Activated naive CD4-positive, alpha-beta T cell treated with anti-CD3 and anti-CD28 coated beads for 36 hours (primary cell): ENCODE results near the gene INSM2. TPM values are rescaled to one million over a fixed set of nuclear protein-coding genes. Genes with fewer than 3 reads are reported as not detected.

ENCODE experiments used
- CTCF ChIA-PET: fragments of 350-600 bp; sonication (Branson Sonifier 250); formaldehyde crosslinking; loops from one replicate; lab custom pipeline; 2021; ENCODE audit warnings: antibody characterized with exemption; lab: Charles Lee
- DNase-seq: peaks from one replicate; pipeline ENCODE4 v3.0.0-alpha.2; 2020
- H3K27ac Mint-ChIP-seq: one replicate; pipeline ENCODE4 v1.8.0; 2021; ENCODE audit warnings: mild to moderate bottlenecking, mixed read lengths
- H3K27me3 Mint-ChIP-seq: one replicate; pipeline ENCODE4 v1.8.0; 2021; ENCODE audit warnings: low read depth, mixed read lengths
- H3K36me3 Mint-ChIP-seq: one replicate; pipeline ENCODE4 v1.8.0; 2021; ENCODE audit warnings: low read depth, mixed read lengths
- H3K4me1 Mint-ChIP-seq: one replicate; pipeline ENCODE4 v1.8.0; 2021; ENCODE audit warnings: low read depth, mixed read lengths
- H3K4me3 Mint-ChIP-seq: one replicate; pipeline ENCODE4 v1.8.0; 2021; ENCODE audit warnings: mild to moderate bottlenecking, moderate library complexity, mixed read lengths
- H3K9me3 Mint-ChIP-seq: one replicate; pipeline ENCODE4 v1.8.0; 2021; ENCODE audit warnings: mixed read lengths
- intact Hi-C: fragments of 100-400 bp; cut with micrococcal nuclease; formaldehyde crosslinking; loops from one replicate; pipeline ENCODE4 v1.15.1; 2023
- total RNA-seq, 2 experiments: library from RNA; stranded (reverse); gene quantifications; one replicate each; pipeline ENCODE4 v1.2.3, GENCODE V29; 2021

INSM2 gene
- total RNA-seq, 2 experiments from 2014 or later, result not detected

DNA sequence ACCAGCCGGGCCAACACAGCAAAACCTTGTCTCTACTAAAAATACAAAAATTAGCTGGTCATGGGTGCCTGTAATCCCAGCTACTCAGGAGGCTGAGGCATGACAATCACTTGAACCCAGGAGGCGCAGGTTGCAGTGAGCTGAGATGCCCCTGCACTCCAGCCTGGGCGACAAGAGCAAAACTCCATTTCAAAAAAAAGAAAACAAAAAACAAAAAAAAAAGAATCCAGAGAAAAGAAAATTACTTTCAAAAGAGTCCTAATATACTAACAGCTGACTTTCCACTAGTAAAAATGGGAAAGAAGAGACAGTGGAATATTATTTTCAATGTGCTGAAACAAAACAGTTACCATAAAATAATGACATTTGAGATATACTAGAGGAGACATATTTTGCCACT lies 8.3 kb upstream of the INSM2 start:
- Mint-ChIP-seq H3K27me3 (peaks cover 27% of the 10 kb centered on the region), H3K4me1 (no peaks in the 10 kb centered on the region), H3K27ac (no peak overlapping the region), H3K9me3 (no peaks in the 10 kb centered on the region), H3K4me3 (no peak overlapping the region), H3K36me3 (no peaks in the 10 kb centered on the region)
- no peak for DNase-seq
- intact Hi-C loops, result no loop called here
- CTCF ChIA-PET, result no interaction called here

DNA sequence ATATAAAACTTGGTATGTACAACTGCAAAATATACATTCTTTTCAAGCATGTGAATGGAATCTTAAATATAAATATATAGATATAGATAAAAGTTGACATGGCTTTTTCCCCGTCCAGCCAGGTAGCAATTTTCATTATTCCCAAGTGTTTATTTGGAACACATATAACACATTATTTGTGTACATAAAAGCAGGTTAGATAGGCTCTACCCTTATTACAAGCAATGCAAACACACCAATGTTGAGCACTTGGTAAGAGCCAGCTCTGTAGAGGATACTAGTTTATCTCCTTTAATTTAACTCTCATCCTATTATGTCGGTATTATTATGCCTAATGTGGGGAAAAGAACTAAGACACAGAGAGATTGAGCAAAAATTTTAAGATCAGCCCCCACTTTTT lies 7.0 kb upstream of the INSM2 start:
- Mint-ChIP-seq H3K27me3 (peaks cover 37% of the 10 kb centered on the region), H3K27ac (no peak overlapping the region), H3K4me1 (no peaks in the 10 kb centered on the region), H3K36me3 (no peaks in the 10 kb centered on the region), H3K4me3 (no peak overlapping the region), H3K9me3 (no peaks in the 10 kb centered on the region)
- intact Hi-C loops, result no loop called here
- no peak for DNase-seq
- CTCF ChIA-PET, result no interaction called here

GRCh38 chr14:35531960-35532747 lies 1.8 kb upstream of the INSM2 start:
- Mint-ChIP-seq H3K4me3 (no peak overlapping the region), H3K27me3 (peaks cover 67% of the 10 kb centered on the region), H3K27ac (no peak overlapping the region), H3K4me1 (peaks cover 10% of the 10 kb centered on the region), H3K9me3 (no peaks in the 10 kb centered on the region), H3K36me3 (no peaks in the 10 kb centered on the region)
- intact Hi-C loops, result loop anchor here (10.0 kb wide), 1 partner anchor 237 kb away; the partner anchor contains the start of gene PSMA6
- CTCF ChIA-PET, result interaction anchor here (0.8 kb wide), 1 partner anchor 12 kb away, joined by 3 read pairs; no protein-coding TSS in a partner anchor
- no peak for DNase-seq

DNA sequence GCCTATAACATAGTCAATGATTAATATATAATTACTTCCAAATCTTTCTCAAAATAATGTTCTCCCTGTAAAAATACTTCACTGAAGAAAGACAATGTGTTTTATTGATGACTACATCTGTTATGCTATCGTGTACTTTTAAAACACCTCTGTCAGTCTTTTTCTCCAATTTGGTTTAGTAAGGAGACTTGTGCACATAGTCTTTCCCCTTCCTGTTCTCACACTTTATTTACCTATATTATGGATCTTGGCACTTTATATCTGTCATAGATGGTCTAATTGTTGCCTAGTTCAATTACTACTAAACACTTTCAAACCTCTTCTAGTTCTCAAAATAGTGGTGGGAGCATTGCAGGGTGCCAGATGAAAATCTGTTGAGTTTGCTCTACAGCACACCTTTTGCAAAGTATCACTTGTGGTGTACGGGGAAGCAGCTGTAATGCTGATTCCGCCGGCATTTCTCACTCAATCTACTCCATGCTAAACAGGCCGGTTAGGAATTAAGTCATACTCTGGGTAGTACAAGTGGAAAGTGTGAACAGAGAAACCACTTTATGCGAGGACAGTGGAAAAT lies 1.1 kb upstream of the INSM2 start:
- DNase-seq, result no peak
- CTCF ChIA-PET, result interaction anchor here (1.3 kb wide), 1 partner anchor 285 kb away, joined by 3 read pairs; no protein-coding TSS in a partner anchor

GRCh38 chr14:35534208-35534872 lies 376 bp downstream of the INSM2 start:
- intact Hi-C loops, result loop anchor here (2.0 to 10.0 kb wide), 4 partner anchors 96 to 292 kb away; partner anchors contain the start of genes BRMS1L, PSMA6 and RALGAPA1
- H3K9me3 Mint-ChIP-seq, result no peaks in the 10 kb centered on the region
- H3K4me1 Mint-ChIP-seq, result peaks cover 10% of the 10 kb centered on the region
- peak overlapping the region; percentile 73 for H3K4me3 Mint-ChIP-seq
- H3K36me3 Mint-ChIP-seq, result no peaks in the 10 kb centered on the region
- CTCF ChIA-PET, result interaction anchor here (1.3 kb wide), 1 partner anchor 283 kb away, joined by 3 read pairs; no protein-coding TSS in a partner anchor
- peak; percentile 20 for DNase-seq
- H3K27ac Mint-ChIP-seq, result no peak overlapping the region
- H3K27me3 Mint-ChIP-seq, result peaks cover 55% of the 10 kb centered on the region

More for the DNA sequence above, 1.1 kb upstream of the INSM2 start:
- peak overlapping the region; percentile 73 for H3K4me3 Mint-ChIP-seq
- no peaks in the 10 kb centered on the region for H3K9me3 Mint-ChIP-seq
- intact Hi-C loops, result loop anchor here (1.0 to 10.0 kb wide), 2 partner anchors 154 to 238 kb away; partner anchors contain the start of gene PSMA6
- H3K4me1 Mint-ChIP-seq, result peaks cover 10% of the 10 kb centered on the region
- no peaks in the 10 kb centered on the region for H3K36me3 Mint-ChIP-seq
- peaks cover 64% of the 10 kb centered on the region for H3K27me3 Mint-ChIP-seq
- no peak overlapping the region for H3K27ac Mint-ChIP-seq

DNA sequence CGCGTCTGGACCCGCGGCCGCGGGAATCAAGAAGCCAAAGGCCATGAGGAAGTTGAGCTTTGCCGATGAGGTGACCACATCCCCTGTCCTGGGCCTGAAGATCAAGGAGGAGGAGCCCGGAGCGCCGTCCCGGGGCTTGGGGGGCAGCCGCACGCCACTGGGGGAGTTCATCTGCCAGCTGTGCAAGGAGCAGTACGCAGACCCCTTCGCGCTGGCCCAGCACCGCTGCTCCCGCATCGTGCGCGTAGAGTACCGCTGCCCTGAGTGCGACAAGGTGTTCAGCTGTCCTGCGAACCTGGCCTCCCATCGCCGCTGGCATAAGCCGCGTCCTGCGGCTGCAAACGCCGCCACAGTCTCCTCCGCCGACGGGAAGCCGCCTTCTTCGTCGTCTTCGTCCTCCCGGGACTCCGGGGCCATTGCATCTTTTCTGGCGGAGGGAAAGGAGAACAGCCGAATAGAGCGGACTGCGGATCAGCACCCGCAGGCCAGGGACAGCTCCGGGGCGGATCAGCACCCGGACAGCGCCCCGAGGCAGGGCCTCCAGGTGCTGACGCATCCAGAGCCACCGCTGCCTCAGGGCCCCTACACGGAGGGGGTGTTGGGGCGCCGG lies 1.0 kb downstream of the INSM2 start:
- peak overlapping the region; percentile 63 for H3K4me3 Mint-ChIP-seq
- peaks cover 10% of the 10 kb centered on the region for H3K4me1 Mint-ChIP-seq
- intact Hi-C loops, result loop anchor here (2.0 to 10.0 kb wide), 4 partner anchors 96 to 292 kb away; partner anchors contain the start of genes BRMS1L, PSMA6 and RALGAPA1
- H3K36me3 Mint-ChIP-seq, result peaks cover 4% of the 10 kb centered on the region
- peaks cover 50% of the 10 kb centered on the region for H3K27me3 Mint-ChIP-seq
- no peaks in the 10 kb centered on the region for H3K9me3 Mint-ChIP-seq
- CTCF ChIA-PET, result no interaction called here
- no peak overlapping the region for H3K27ac Mint-ChIP-seq
- DNase-seq, result peak; percentile 78

GRCh38 chr14:35535483-35536112 lies 1.6 kb downstream of the INSM2 start:
- CTCF ChIA-PET, result no interaction called here
- intact Hi-C loops, result loop anchor here (2.0 to 10.0 kb wide), 4 partner anchors 97 to 291 kb away; partner anchors contain the start of genes BRMS1L, PSMA6 and RALGAPA1
- Mint-ChIP-seq H3K9me3 (no peaks in the 10 kb centered on the region), H3K27me3 (peaks cover 46% of the 10 kb centered on the region), H3K4me3 (no peak overlapping the region), H3K4me1 (peaks cover 10% of the 10 kb centered on the region), H3K27ac (no peak overlapping the region), H3K36me3 (peaks cover 5% of the 10 kb centered on the region)
- DNase-seq, result no peak

DNA sequence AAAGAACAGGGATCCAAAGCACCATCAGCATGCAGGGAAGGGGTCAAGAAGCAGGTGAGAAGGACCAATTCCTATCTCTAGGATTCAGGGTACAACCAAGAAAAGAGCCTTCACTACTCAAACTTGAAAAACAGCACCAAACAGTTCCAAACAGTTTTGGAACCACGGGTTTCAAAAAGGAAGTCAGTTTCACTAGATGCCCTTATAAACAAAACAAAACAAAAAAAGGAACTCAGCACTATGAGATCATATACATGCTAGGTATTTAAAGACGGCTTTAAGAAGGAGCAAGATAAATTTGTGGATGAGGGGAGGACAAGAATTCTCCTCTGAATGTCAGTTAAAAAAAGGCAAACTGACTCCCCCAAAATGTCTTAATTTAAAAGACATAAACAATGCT lies 6.0 kb downstream of the INSM2 start:
- peaks cover 6% of the 10 kb centered on the region for H3K4me1 Mint-ChIP-seq
- no peaks in the 10 kb centered on the region for H3K9me3 Mint-ChIP-seq

GRCh38 chr14:35543006-35543405 lies 9.0 kb downstream of the INSM2 start:
- intact Hi-C loops, result no loop called here
- CTCF ChIA-PET, result no interaction called here

More for the DNA sequence above, 6.0 kb downstream of the INSM2 start:
- no peak for DNase-seq
- intact Hi-C loops, result loop anchor here (10.0 kb wide), 1 partner anchor 245 kb away; the partner anchor contains the start of gene PSMA6
- peaks cover 10% of the 10 kb centered on the region for H3K36me3 Mint-ChIP-seq
- no peak overlapping the region for H3K4me3 Mint-ChIP-seq
- CTCF ChIA-PET, result no interaction called here
- no peak overlapping the region for H3K27ac Mint-ChIP-seq
- H3K27me3 Mint-ChIP-seq, result peaks cover 19% of the 10 kb centered on the region

DNA sequence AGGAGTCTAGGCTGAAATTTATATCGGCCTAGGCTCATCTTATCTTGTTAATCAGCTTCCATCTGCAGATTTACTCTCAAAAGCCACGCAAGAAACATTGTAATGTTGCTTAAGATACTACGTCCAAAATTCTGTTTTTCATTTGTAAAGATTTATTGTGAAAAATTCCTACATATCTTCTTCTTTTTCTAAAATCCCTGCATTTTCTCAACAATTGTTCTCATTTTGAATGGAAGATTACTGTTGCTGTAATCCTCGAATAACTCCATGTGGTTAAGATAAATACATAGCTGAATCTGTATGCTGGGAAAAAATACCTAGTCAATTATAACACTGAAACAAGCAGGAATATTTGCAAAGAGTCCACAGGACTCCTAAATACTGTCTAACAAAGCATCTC lies 15.6 kb downstream of the INSM2 start:
- Mint-ChIP-seq H3K27ac (no peak overlapping the region), H3K4me1 (no peaks in the 10 kb centered on the region), H3K9me3 (no peaks in the 10 kb centered on the region), H3K36me3 (peaks cover 2% of the 10 kb centered on the region), H3K4me3 (no peak overlapping the region), H3K27me3 (no peaks in the 10 kb centered on the region)
- intact Hi-C loops, result no loop called here
- DNase-seq, result no peak
- CTCF ChIA-PET, result no interaction called here

More at GRCh38 chr14:35543006-35543405, 9.0 kb downstream of the INSM2 start:
- H3K27me3 Mint-ChIP-seq, result no peaks in the 10 kb centered on the region
- H3K36me3 Mint-ChIP-seq, result peaks cover 10% of the 10 kb centered on the region
- no peak for DNase-seq
- H3K4me1 Mint-ChIP-seq, result no peaks in the 10 kb centered on the region
- no peaks in the 10 kb centered on the region for H3K9me3 Mint-ChIP-seq
- no peak overlapping the region for H3K4me3 Mint-ChIP-seq
- no peak overlapping the region for H3K27ac Mint-ChIP-seq

DNA sequence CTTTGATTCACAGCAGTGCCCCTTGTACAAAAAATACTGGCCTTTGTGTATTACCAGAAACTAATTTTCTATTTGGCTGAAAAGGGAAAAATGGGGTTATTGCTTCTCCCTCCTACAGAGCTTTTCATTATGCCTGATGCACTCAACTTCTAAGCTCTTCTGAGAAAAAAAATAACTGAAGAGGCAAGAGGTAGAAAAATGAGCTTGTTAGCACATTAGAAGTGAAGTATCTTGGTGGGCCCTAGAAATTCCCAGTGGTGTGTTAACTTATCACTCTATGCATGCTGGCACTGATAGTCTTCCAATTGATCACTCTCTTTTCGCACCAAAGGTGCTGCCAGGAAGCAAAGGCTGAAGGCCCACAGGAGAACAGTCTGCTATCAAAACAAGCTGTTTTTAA lies 17.1 kb downstream of the INSM2 start:
- no peak overlapping the region for H3K4me3 Mint-ChIP-seq
- no peaks in the 10 kb centered on the region for H3K27me3 Mint-ChIP-seq
- CTCF ChIA-PET, result no interaction called here
- H3K4me1 Mint-ChIP-seq, result no peaks in the 10 kb centered on the region
- H3K36me3 Mint-ChIP-seq, result peaks cover 2% of the 10 kb centered on the region
- intact Hi-C loops, result no loop called here
- DNase-seq, result no peak
- no peaks in the 10 kb centered on the region for H3K9me3 Mint-ChIP-seq
- H3K27ac Mint-ChIP-seq, result no peak overlapping the region
